Skeletal muscle satellite cell (primary cell): ENCODE data around the gene DDX43.
"Not testable (repeated sequence)": the region's sequence is repeated elsewhere in the genome, so short reads cannot be mapped to it uniquely, and the experiment has no call there.

Experiments used
- H3K27me3 ChIP-seq: 2 replicates; pipeline ENCODE4 v1.7.0; 2013; ENCODE audit warnings: low read length; ENCODE audit not compliant: control insufficient read depth, insufficient read depth
- H3K36me3 ChIP-seq: 2 replicates; pipeline ENCODE4 v1.7.0; 2013; ENCODE audit warnings: mild to moderate bottlenecking, control low read depth, low read length; ENCODE audit not compliant: insufficient read depth
- H3K4me1 ChIP-seq: 2 replicates; pipeline ENCODE4 v1.7.0; 2013; ENCODE audit warnings: low read length; ENCODE audit not compliant: control insufficient read depth, insufficient read depth
- H3K4me2 ChIP-seq: 2 replicates; pipeline ENCODE4 v1.7.0; 2013; ENCODE audit warnings: mild to moderate bottlenecking, low read length
- H3K4me3 ChIP-seq: 2 replicates; pipeline ENCODE4 v1.7.0; 2013; ENCODE audit warnings: low read length
- H3K9ac ChIP-seq: 2 replicates; pipeline ENCODE4 v1.7.0; 2013; ENCODE audit warnings: mild to moderate bottlenecking, low read depth, low read length, moderate library complexity
- H3K9me3 ChIP-seq: replicated peaks from 2 replicates; pipeline ENCODE4 v1.7.0; 2013; ENCODE audit warnings: mild to moderate bottlenecking, control low read depth, low read length

Gene DDX43

DNA sequence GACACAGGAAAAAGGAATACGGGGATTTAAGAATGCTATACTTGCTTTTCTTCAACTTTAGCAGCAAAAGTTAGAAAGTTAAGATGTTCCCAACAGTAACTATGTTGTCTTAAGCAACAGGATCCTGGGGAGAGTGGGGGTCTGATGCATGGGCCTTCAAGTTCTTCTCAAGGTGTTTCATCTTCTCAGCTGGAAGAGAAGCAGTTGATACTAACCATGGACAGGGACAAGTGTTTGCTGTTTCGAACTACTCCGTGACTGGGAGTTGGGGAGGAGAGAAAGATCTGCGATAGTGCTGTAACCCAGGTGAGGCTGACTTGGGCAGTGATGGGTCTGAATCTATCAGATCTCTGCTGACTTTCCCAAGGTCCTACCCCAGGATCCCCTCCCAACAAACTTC is 26.0 kb upstream of the DDX43 start:
- Histone ChIP-seq H3K4me3 (no peak overlapping the region), H3K4me1 (no peaks in the 10 kb centered on the region), H3K9ac (no peak overlapping the region), H3K4me2 (no peak overlapping the region), H3K36me3 (no peaks in the 10 kb centered on the region), H3K9me3 (no peaks in the 10 kb centered on the region), H3K27me3 (peaks cover 12% of the 10 kb centered on the region)

DNA sequence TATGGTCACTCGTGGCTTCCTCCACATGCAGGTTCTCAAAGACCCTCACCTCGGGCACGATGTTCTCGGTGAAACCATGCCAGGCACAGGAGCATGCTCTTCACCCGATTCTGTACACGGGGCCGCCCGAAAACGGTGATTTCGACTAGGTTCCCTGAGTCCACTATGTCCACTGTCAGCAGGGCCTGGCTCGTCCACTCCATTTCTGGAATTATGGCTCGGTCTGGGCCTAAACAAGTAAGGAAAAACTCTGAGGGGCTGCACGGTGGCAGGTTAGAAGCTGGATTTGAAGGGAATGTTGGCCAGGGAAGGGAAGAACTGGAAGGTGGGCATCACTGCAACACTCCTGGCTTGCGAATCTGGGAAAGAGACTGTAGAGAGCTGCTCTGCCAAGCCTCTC is 25.5 kb upstream of the DDX43 start:
- H3K36me3 ChIP-seq = no peaks in the 10 kb centered on the region
- H3K4me1 ChIP-seq = no peaks in the 10 kb centered on the region
- H3K4me2 ChIP-seq = no peak overlapping the region
- no peak overlapping the region for H3K4me3 ChIP-seq
- peaks cover 12% of the 10 kb centered on the region for H3K27me3 ChIP-seq
- H3K9ac ChIP-seq = no peak overlapping the region
- H3K9me3 ChIP-seq = no peaks in the 10 kb centered on the region

DNA sequence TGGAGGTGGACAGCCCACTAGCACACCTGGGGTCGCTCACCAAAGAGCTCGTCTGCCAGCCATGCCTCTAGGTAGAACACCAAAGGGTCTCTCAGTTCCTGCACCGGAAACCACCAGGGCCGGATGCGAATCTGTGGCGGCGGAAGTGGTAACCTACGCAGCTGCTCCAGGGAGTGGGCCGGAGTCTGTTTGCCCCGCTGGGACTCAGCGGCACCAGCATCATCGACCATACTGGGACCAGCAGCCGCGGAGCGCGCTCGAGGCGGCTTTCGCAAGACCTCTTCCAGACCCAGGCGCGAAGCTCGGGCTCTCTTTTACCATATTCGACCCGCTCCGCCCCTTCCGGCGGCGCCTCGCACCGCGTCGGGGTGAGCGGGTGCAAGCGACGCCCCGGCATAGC is 25.1 kb upstream of the DDX43 start, which contains the start of gene OOEP:
TSS of gene OOEP (minus strand) at position 335 of the 400 bp plus-strand sequence. CDS start at position 230, 105 bp downstream.
- Histone ChIP-seq H3K9me3 (no peaks in the 10 kb centered on the region), H3K9ac (no peak within 1 kb of the TSS), H3K27me3 (peaks cover 12% of the 10 kb centered on the region), H3K4me2 (no peak within 1 kb of the TSS), H3K4me1 (no peaks in the 10 kb centered on the region), H3K36me3 (no peaks in the 10 kb centered on the region), H3K4me3 (no peak within 1 kb of the TSS)

DNA sequence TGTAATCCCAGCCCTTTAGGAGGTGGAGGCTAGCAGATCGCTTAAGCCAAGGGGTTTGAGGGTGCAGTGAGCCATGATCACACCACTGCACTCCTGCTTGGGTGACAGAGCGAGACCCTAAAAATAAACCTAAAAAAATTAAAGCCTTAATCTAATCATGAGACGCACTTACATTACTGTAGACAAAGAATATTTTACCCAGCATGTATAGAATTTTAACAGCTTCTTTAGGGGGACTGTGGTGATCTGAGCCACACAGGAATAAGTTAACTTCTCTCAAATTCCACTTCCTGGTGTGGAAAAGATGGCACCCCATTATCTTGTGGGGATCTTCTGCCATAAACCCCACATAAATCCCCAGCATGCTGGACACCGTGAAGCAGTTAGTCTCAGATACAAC is 22.6 kb upstream of the DDX43 start:
- no peaks in the 10 kb centered on the region for H3K36me3 ChIP-seq
- peaks cover 12% of the 10 kb centered on the region for H3K27me3 ChIP-seq
- no peaks in the 10 kb centered on the region for H3K9me3 ChIP-seq
- no peaks in the 10 kb centered on the region for H3K4me1 ChIP-seq
- no peak overlapping the region for H3K4me2 ChIP-seq
- H3K9ac ChIP-seq = no peak overlapping the region
- H3K4me3 ChIP-seq = no peak overlapping the region

DNA sequence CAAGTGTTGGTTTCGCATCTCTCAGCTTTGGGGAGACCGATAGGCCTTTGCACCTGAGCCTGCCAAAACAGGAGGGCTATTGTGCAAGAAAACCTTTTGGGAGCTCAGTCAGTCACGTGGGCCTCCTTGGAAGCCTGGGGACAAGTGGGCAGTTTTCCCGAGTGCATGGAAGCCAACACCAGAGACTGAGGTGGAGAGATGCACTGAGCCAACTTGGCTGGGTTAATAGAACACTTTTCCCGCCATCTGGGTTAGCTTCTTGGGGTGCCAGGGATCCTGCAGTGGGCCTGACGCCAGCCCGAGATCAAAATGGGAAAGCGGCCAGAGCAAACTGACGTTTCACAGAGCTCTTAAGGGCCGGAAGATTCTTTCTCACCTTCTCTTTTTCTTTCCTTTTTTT is 22.1 kb upstream of the DDX43 start:
- Histone ChIP-seq H3K9me3 (no peaks in the 10 kb centered on the region), H3K4me3 (no peak overlapping the region), H3K4me2 (no peak overlapping the region), H3K9ac (no peak overlapping the region), H3K4me1 (no peaks in the 10 kb centered on the region), H3K27me3 (peaks cover 12% of the 10 kb centered on the region), H3K36me3 (no peaks in the 10 kb centered on the region)

DNA sequence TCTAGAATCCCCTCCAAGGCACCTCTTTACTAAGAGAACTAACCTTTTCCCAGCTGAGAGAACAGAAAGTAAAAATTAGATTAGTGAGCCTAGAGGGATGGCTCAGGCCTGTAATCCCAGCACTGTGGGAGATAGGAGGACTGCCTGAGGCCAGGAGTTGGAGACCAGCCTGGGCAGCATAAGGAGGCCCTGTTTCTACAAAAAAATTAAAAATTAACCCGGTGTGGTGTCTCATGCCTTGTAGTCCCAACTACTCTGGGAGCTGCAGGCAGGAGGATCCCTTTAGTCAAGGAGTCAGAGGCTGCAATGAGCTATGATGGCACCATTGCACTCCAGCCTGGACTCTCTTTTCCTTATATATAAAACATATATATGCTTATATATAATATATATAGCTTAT is 19.4 kb upstream of the DDX43 start:
- Histone ChIP-seq H3K4me1 (no peaks in the 10 kb centered on the region), H3K27me3 (no peaks in the 10 kb centered on the region), H3K4me3 (no peak overlapping the region), H3K9me3 (no peaks in the 10 kb centered on the region), H3K9ac (no peak overlapping the region), H3K36me3 (no peaks in the 10 kb centered on the region), H3K4me2 (no peak overlapping the region)

DNA sequence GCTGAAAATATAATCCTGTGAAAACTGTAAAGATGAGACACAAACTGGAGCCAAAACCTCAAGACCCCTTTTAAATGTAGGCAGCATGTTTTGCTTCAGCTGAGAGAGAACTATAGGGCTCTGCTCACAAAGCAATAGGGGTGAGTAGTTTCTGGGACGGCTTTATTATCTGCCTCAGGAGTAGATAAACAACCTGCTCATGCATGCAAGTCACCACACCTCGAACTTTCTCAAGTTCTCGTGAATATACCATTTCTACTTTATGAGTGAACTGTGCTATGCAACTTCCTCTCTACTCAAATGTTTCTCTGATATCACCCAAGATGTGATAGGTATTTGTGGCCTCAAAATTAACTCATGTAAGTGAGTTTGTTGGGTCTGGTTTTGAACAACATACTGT is 17.4 kb upstream of the DDX43 start:
- H3K27me3 ChIP-seq = no peaks in the 10 kb centered on the region
- no peaks in the 10 kb centered on the region for H3K4me1 ChIP-seq
- no peak overlapping the region for H3K4me2 ChIP-seq
- no peak overlapping the region for H3K9ac ChIP-seq
- H3K9me3 ChIP-seq = no peaks in the 10 kb centered on the region
- no peak overlapping the region for H3K4me3 ChIP-seq
- no peaks in the 10 kb centered on the region for H3K36me3 ChIP-seq

DNA sequence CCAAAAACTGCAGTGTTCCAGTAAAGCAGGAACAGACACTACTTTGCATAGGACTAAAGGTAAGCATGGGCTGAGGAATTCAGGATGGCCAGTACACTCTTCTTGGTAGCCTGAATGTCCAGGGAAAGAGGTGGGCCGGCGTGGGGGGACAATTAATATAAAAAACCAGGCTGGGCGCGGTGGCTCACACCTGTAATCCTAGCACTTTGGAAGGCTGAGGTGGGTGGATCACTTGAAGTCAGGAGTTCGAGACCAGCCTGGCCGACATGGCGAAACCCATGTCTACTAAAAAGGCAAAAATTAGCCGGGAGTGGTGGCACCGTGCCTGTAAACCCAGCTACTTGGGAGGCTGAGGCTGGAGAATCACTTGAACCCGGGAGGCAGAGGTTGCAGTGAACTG is 13.1 kb upstream of the DDX43 start:
- not testable (repeated sequence) for H3K9ac ChIP-seq, H3K4me2 ChIP-seq, H3K36me3 ChIP-seq, H3K9me3 ChIP-seq, H3K4me3 ChIP-seq, H3K27me3 ChIP-seq, H3K4me1 ChIP-seq

DNA sequence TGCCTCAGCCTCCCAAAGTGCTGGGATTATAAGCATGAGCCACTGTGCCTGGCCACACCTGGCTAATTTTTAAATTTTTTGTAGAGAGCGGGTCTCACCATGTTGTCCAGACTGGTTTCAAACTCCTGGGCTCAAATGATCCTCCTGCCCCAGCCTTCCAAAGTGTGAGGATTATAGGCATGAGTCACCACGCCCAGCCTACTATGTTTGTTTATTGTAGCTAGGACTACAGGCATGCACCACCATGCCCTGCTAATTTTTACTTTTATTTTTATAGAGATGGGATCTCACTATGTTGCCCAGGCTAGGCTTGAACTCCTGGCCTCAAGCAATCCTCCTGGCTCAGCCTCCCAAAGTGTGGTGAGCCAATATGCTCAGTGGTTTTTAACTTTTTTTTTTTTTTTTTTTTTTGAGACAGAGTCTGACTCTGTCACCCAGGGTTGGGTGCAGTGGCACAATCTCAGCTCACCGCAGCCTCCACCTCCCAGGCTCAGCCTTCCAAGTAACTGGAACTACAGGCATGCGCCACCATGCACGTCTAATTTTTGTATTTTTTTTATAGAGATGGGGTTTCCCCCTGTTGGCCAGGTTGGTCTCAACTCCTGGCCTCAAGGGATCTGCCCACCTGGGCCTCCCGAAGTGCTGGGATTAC is 12.0 kb upstream of the DDX43 start:
- Histone ChIP-seq H3K9ac (no peak overlapping the region), H3K4me1 (no peaks in the 10 kb centered on the region), H3K27me3 (no peaks in the 10 kb centered on the region), H3K4me3 (no peak overlapping the region), H3K36me3 (no peaks in the 10 kb centered on the region), H3K4me2 (no peak overlapping the region), H3K9me3 (no peaks in the 10 kb centered on the region)

DNA sequence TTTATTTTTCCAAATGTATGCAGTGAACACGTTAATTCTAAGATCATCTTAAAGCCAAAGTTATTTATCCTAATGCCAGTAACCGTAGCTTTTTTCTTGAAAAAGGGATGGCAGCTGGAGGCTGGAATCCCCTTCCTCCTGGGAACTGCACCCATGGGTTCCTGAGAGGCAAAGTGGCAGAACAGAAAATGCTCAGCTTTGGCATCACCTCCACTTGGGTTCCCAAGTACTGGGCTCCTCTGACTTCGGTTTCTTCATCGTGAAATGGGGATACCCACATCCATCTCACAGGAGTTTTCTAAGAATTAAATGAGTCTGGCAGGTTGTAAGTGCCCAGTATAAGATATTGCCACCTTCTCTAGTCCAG is 6.2 kb upstream of the DDX43 start:
- Histone ChIP-seq H3K9ac (peak overlapping the region; percentile 64), H3K27me3 (no peaks in the 10 kb centered on the region), H3K9me3 (no peaks in the 10 kb centered on the region), H3K4me3 (peak overlapping the region; percentile 80), H3K4me1 (peaks cover 3% of the 10 kb centered on the region), H3K36me3 (no peaks in the 10 kb centered on the region), H3K4me2 (peak overlapping the region; percentile 97)

DNA sequence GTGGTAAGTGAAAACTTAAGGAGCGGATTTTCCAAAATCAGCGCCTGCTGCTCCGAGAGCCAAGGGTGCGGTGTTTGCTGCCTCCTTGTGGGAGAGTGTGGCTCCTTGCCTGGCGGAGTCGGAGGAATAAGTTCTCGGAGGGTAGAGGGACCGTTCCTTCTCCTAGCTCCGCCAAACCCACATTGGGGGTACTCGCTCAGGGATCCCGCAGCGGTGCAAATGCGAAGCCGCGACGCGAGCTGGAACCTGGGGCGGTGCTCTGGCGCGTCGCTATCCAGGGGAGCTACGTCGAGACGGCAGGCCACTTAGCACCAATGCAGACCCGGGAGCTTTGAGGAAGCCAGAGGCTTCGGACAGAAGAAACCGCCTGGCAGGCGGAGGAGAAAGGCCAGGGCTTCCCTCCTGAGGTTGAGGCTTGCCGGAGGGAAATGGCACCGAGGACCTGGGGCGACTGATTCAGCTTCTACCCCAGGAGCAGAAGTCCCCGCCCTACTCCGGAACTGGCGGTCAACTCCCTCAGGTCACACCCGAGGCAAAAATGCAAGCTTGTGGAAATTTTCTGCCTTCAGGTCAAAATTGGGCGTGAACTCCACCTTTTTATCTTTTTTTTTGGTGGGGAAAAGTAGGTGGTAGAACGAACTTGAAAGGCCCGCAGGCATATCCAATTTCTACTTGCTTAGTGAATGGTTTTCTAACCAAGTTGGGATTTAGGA is 5.7 kb upstream of the DDX43 start:
- no peaks in the 10 kb centered on the region for H3K9me3 ChIP-seq
- H3K4me1 ChIP-seq = peaks cover 3% of the 10 kb centered on the region
- H3K4me2 ChIP-seq = peak overlapping the region; percentile 97
- H3K36me3 ChIP-seq = no peaks in the 10 kb centered on the region
- H3K4me3 ChIP-seq = peak overlapping the region; percentile 80
- peak overlapping the region; percentile 64 for H3K9ac ChIP-seq
- H3K27me3 ChIP-seq = no peaks in the 10 kb centered on the region

DNA sequence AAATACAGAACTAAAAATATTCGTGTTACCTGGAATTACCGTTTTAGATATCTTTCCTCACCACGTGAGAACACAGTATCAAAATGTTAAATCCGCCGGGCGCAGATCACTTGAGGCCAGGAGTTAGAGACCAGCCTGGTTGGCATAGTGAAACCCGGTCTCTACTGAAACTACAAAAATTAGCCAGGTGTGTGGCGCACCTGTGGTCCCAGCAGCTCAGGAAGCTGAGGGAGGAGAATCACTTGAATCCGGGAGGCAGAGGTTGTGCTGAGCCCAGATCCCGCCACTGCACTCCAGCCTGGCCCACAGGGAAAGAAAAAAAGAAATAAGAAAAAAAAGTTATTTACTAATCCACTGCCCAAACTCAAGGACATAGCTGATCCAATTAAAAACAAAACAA is 4.8 kb upstream of the DDX43 start:
- peaks cover 3% of the 10 kb centered on the region for H3K4me1 ChIP-seq
- no peaks in the 10 kb centered on the region for H3K36me3 ChIP-seq
- H3K27me3 ChIP-seq = no peaks in the 10 kb centered on the region
- no peaks in the 10 kb centered on the region for H3K9me3 ChIP-seq
- no peak overlapping the region for H3K9ac ChIP-seq
- no peak overlapping the region for H3K4me2 ChIP-seq
- H3K4me3 ChIP-seq = no peak overlapping the region
